ENCODE measurements around the gene HPS1. TPM values are rescaled to one million over a fixed set of nuclear protein-coding genes. Genes with fewer than 3 reads are reported as not detected.
A peak's percentile ranks its signal among the peaks of the same experiment; 100 is the strongest.

The HPS1 gene
- total and polyA plus RNA-seq, 8 donors: 24.6 to 38.7 (median 29.4) TPM

DNA sequence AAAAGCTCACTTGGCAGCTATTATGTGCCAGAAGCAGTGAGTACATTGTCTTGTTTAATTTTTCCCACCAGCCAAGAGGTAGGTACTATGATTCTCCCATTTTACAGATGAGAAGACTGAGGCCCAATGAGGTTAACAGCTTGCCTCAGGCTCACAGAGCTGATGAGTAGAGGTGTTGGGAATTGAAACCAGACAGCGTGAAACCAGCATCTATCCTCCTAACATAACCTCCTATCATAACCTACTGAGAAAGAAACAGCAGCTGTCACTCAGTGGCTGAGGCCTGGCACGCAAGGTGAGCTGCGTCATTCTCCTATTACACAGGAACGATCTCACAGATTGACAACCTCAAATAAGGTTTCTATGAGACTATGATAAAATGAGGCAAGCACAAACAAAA is 37.9 kb downstream of the HPS1 start:
- Histone ChIP-seq H3K4me3 (no peak overlapping the region), H3K27ac (no peak overlapping the region), H3K27me3 (no peaks in the 10 kb centered on the region), H3K9me3 (no peaks in the 10 kb centered on the region), H3K36me3 (no peaks in the 10 kb centered on the region), H3K4me1 (no peaks in the 10 kb centered on the region)
- WGBS, 2 donors: 57 to 58% methylated on average over 4 of the region's 4 CpGs
- TF ChIP-seq, protein P1, sequence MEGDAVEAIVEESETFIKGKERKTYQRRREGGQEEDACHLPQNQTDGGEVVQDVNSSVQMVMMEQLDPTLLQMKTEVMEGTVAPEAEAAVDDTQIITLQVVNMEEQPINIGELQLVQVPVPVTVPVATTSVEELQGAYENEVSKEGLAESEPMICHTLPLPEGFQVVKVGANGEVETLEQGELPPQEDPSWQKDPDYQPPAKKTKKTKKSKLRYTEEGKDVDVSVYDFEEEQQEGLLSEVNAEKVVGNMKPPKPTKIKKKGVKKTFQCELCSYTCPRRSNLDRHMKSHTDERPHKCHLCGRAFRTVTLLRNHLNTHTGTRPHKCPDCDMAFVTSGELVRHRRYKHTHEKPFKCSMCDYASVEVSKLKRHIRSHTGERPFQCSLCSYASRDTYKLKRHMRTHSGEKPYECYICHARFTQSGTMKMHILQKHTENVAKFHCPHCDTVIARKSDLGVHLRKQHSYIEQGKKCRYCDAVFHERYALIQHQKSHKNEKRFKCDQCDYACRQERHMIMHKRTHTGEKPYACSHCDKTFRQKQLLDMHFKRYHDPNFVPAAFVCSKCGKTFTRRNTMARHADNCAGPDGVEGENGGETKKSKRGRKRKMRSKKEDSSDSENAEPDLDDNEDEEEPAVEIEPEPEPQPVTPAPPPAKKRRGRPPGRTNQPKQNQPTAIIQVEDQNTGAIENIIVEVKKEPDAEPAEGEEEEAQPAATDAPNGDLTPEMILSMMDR (IDR thresholded peaks at IDR 0.05): no peak
- FAIRE-seq (no peak), ATAC-seq (no peak), DNase-seq (no peak)
- intact Hi-C loops (cut with DNase I): no loop called here

DNA sequence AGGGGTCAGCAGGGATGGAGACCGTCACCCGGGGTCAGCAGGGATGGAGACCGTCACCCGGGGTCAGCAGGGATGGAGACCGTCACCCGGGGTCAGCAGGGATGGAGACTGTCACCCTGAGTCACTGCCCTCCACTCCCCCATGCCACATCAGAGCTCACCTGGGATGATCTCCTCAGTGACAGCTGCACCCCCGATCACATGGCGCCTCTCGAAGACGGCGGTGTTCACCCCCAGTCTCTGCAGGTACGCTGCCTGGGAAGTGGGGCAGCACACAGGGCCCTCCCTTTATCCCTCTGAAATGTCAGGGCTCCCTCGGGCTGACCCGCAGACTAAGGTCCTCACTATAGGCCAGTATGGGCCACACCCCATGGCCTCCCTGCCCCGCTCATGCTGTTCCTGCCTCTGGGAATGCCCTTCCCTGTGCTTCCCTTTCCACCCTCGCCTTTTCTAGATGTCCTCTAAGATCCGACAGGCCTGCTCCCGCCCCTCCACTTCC is 38.9 kb downstream of the HPS1 start:
- Histone ChIP-seq H3K27ac (no peak overlapping the region), H3K9me3 (no peaks in the 10 kb centered on the region), H3K4me3 (no peak overlapping the region), H3K4me1 (no peaks in the 10 kb centered on the region), H3K27me3 (no peaks in the 10 kb centered on the region), H3K36me3 (no peaks in the 10 kb centered on the region)
- TF ChIP-seq, protein P1 (IDR thresholded peaks at IDR 0.05): no peak
- 90 to 95% methylated on average over 13 to 18 of the region's 18 CpGs for WGBS, 2 donors
- FAIRE-seq (no peak), DNase-seq (peak in 1 of 6 donors; percentile 42), ATAC-seq (peak in 1 of 4 donors; percentile 17)
- intact Hi-C loops (cut with DNase I): no loop called here

DNA sequence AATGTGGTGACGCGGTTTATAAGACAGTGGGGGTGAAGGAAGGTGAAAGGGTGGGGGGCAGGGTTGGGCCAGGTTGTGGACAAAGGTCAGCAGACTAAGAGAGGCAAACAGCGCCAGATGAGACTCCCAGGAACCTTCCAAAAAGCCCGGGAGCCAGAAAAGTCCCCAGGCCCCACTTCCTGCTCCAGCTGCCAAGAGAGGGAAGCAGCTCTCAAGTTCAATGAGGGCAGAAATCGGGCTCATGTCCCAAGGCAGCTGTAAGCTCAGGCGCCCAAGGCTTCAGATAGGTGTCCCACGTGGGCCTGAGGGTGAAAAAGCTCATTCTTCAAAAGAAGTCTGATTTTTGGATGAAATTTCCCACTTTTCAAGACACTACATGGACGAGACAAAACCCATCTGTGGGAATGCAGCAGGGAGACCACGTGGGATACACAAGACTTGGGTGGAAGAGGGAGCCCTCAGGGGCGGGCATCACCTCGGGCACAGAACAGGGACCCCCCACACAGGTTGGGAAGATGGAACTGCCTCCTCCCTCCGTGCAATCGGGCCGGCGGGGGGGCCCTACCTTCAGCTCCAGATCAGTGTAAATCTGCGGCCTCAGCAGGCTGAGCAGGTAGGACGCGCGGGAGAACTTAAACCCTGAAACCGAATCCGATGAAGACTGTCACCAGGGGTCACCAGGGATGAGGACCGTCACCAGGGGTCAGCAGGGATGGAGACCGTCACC is 39.6 kb downstream of the HPS1 start:
- DNase-seq: peak in 2 of 6 donors; percentile 18 to 40
- intact Hi-C loops (cut with DNase I): no loop called here
- H3K4me1 ChIP-seq: peaks cover 0 to 3% (median 0%) of the 10 kb centered on the region in 3 donors

DNA sequence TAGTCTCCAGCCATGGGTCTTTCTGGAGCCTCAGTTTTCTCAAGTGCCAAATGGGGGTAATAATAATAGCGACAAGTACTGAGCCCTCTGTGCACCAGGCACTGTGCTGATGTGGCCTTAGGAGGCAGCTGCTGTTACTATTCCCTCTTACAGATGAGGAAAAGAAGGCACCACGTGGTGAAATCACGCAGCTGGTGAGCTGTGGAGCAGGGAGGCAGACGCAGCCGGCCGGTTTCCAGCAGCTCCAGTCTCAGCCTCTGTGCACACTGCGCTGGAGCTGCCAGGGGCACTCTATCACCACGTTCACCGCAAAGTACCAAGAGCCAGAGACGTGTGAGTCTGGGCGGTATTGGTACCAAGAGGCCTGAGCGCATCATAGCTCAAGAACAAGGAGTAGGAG is 41.3 kb downstream of the HPS1 start:
- Histone ChIP-seq H3K4me3 (no peak overlapping the region), H3K4me1 (peaks cover 0 to 3% (median 0%) of the 10 kb centered on the region in 3 donors), H3K27ac (no peak overlapping the region), H3K27me3 (no peaks in the 10 kb centered on the region), H3K9me3 (no peaks in the 10 kb centered on the region), H3K36me3 (no peaks in the 10 kb centered on the region)
- no peak for DNase-seq
- no peak for FAIRE-seq
- TF ChIP-seq, protein P1 (IDR thresholded peaks at IDR 0.05): no peak
- no peak for ATAC-seq
- intact Hi-C loops (cut with DNase I): no loop called here
- WGBS, 2 donors: 90 to 95% methylated on average over 12 of the region's 12 CpGs

More for the DNA sequence above, 39.6 kb downstream of the HPS1 start:
- WGBS, 2 donors: 67 to 79% methylated on average over 23 of the region's 23 CpGs
- Histone ChIP-seq H3K27ac (peak overlapping the region in 2 of 4 donors; percentile 18 to 31), H3K4me3 (no peak overlapping the region), H3K36me3 (no peaks in the 10 kb centered on the region), H3K27me3 (no peaks in the 10 kb centered on the region), H3K9me3 (no peaks in the 10 kb centered on the region)
- ATAC-seq (peak in 3 of 4 donors; percentile 59 to 75 (median 61)), FAIRE-seq (no peak)
- TF ChIP-seq, protein P1 (IDR thresholded peaks at IDR 0.05): no peak

Measured in pancreas (tissue), 10 donors.